Subcutaneous abdominal adipose tissue (tissue), 5 donors: ENCODE results near the gene LUC7L2.
"Not testable (repeated sequence)": the region's sequence is repeated elsewhere in the genome, so short reads cannot be mapped to it uniquely, and the experiment has no call there.

Experiments used
- H3K27ac ChIP-seq: one replicate; pipeline ENCODE4 v1.7.0; 2013; ENCODE audit warnings: low read depth, mild to moderate bottlenecking, inconsistent platforms, low read length, moderate library complexity
- H3K27me3 ChIP-seq, 5 donors: one replicate each; pipeline ENCODE4 v1.7.0; 2013; ENCODE audit warnings: low read length in 5 of 5, inconsistent platforms in 1 of 5; ENCODE audit not compliant: control insufficient read depth in 5 of 5, insufficient read depth in 4 of 5
- H3K36me3 ChIP-seq, 5 donors: one replicate each; pipeline ENCODE4 v1.7.0; 2013; ENCODE audit warnings: low read length in 5 of 5; ENCODE audit not compliant: control insufficient read depth in 5 of 5, insufficient read depth in 5 of 5
- H3K4me1 ChIP-seq, 5 donors: one replicate each; pipeline ENCODE4 v1.7.0; 2013; ENCODE audit warnings: low read length in 5 of 5, mild to moderate bottlenecking in 3 of 5, moderate library complexity in 1 of 5; ENCODE audit not compliant: control insufficient read depth in 5 of 5, insufficient read depth in 5 of 5
- H3K4me3 ChIP-seq, 5 donors: one replicate each; pipeline ENCODE4 v1.7.0; 2013; ENCODE audit warnings: low read length in 5 of 5, low read depth in 1 of 5
- H3K9ac ChIP-seq, 5 donors: one replicate each; pipeline ENCODE4 v1.7.0; 2013; ENCODE audit warnings: low read length in 5 of 5, mild to moderate bottlenecking in 4 of 5, moderate library complexity in 3 of 5
- H3K9me3 ChIP-seq, 5 donors: one replicate each; pipeline ENCODE4 v1.7.0; 2013; ENCODE audit warnings: low read length in 5 of 5; ENCODE audit not compliant: control insufficient read depth in 5 of 5
- donor health status: healthy.
- donor health status: healthy.
- donor health status: healthy.
- donor health status: healthy.
- donor health status: healthy.

LUC7L2 gene

DNA sequence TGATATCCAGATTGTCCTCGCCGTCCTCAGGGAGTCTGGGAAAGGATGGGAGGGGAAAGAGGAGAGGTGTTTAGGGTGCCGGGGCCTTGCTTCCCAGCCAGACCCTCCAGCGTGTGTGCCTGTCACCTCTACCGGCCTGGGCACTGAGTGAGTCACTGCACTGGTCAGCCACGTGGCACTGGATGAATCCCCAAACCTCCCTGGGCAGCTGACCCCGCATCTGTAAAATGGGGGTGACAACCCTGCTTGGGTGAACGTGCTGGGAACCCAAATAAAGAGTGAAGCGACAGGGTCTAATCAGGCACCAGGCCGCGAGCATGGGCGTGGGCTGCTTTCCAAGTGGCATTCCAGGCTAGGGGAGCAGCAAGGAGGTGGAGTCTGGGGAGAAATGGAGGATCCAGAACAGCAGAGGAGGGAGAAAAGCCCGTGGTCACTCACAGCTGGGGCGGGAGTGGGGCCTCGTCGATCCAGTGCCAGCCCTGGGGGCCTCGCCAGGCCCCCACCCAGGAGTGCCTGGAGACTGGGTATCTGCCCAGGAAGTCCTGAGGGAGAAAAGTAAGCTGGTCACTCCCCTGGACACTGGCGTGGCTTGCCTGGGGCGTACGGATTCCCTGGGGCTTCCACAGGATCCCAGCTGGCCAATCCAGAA is 94.1 kb downstream of the LUC7L2 start:
- Histone ChIP-seq H3K27ac (no peak overlapping the region), H3K4me3 (no peak overlapping the region), H3K27me3 (peaks cover 0 to 2% (median 0%) of the 10 kb centered on the region in 5 donors), H3K36me3 (no peaks in the 10 kb centered on the region), H3K9ac (no peak overlapping the region), H3K9me3 (peaks cover 0 to 6% (median 0%) of the 10 kb centered on the region in 5 donors), H3K4me1 (no peaks in the 10 kb centered on the region)

DNA sequence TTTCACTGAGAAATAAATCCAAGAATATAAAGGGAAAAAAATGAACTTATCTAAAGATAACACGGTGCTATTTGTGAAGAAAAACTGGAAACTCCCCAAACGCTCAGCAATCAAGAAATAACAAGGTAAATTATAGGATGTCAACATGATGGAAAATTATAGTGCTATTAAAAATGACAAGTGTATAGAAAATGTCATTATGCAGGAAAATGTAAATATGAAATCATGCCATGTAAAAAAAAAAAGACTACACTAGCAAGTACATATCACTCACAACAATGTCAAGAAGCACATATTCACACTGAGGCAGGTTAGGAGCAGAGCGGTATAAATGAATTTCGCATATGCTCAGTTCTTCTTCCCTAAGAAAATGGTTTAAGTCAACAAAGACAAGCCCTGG is 96.1 kb downstream of the LUC7L2 start:
- Histone ChIP-seq H3K27me3 (peaks cover 0 to 2% (median 0%) of the 10 kb centered on the region in 5 donors), H3K9me3 (peaks cover 0 to 4% (median 0%) of the 10 kb centered on the region in 5 donors), H3K4me3 (no peak overlapping the region), H3K4me1 (no peaks in the 10 kb centered on the region), H3K36me3 (no peaks in the 10 kb centered on the region), H3K27ac (no peak overlapping the region), H3K9ac (no peak overlapping the region)

DNA sequence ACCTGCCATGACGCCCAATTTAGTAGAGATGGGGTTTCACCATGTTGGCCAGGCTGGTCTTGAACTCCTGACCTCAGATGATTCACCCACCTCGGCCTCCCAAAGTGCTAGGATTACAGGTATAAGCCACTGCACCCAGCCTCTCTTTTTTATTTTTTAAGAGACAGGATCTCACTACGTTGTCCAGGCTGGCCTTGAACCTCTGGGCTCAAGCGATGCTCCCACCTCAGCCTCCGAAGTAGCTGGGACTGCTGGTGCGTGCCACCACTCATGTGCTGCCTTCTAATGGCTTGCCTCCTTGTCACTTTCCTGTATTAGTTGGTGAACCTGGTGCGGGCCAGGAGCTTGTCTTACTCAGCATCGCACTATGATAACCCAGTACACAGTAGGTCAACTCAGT is 96.8 kb downstream of the LUC7L2 start:
- Histone ChIP-seq H3K4me1 (no peaks in the 10 kb centered on the region), H3K27me3 (peaks cover 0 to 2% (median 0%) of the 10 kb centered on the region in 5 donors), H3K27ac (no peak overlapping the region), H3K4me3 (no peak overlapping the region), H3K9me3 (no peaks in the 10 kb centered on the region), H3K9ac (no peak overlapping the region), H3K36me3 (no peaks in the 10 kb centered on the region)

DNA sequence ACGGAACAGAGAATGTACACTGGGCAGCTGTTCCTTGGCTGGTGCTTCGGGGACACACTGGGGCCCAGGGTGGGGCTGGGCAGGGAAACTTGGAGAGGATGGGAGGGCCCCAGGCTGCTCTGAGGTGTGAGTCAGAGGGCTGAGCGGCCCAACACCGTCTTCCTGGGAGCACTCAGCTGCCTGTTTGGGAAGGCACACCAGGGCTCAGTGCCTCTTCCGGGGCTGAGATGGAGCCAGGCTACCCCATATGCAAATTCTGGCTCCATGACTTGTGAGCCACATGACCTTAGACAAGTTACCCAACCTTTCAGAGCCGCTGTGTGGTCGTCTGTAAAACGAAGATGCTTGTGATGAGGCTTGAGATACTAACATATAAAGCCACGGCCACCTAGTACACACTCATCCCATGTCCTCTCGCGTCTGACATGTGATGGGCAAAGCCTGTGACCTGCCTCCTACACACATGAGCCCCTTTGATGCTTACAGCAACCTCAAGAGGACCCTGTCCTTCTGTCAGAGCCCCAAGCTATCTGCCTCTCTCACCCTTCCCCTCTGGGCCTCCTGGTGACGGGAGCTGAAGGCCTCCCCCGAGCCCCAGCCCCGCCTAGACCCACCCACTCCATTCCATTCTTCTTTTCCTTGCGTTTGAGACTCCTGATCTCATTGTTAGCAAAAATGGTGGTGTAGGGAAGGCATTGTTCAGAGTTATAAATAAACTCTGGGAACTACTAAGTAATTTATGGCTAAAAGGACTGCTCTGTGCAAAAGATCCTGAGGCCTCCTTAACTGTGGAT is 97.7 kb downstream of the LUC7L2 start:
- Histone ChIP-seq H3K27ac (no peak overlapping the region), H3K27me3 (peaks cover 0 to 2% (median 0%) of the 10 kb centered on the region in 5 donors), H3K4me1 (no peaks in the 10 kb centered on the region), H3K9ac (no peak overlapping the region), H3K4me3 (no peak overlapping the region), H3K36me3 (no peaks in the 10 kb centered on the region), H3K9me3 (no peaks in the 10 kb centered on the region)

DNA sequence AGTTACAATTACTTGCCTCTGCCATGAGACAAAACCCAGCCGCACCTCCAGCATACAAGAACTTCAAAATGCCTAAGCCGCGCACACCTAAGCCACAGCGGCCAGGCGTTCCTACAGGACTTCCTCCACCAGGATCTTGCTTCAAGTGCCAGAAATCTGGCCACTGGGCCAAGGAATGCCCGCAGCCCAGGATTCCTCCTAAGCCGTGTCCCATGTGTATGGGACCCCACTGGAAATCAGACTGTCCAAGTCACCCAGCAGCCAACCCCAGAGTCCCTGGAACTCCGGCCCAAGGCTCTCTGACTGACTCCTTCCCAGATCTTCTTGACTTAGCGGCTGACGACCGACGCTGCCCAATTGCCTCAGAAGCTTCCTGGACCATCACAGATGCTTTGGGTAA is 103.7 kb downstream of the LUC7L2 start:
- not testable (repeated sequence) for H3K4me1 ChIP-seq, H3K27me3 ChIP-seq, H3K9ac ChIP-seq, H3K36me3 ChIP-seq, H3K4me3 ChIP-seq, H3K9me3 ChIP-seq, H3K27ac ChIP-seq

DNA sequence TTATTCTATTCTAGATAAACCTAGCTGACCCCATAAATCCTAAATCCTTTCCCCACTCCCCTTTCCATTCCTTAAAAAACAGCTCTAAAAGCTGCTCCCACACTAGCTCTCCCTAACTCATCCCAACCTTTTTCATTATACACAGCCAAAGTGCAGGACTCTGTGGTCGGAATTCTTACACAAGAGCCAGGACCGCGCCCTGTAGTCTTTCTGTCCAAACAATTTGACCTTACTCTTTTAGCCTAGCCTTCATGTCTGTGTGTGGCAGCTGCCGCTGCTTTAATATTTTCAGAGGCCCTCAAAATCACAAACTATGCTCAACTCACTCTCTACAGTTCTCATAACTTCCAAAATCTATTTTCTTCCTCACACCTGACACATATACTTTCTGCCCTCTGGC is 104.8 kb downstream of the LUC7L2 start:
- H3K36me3 ChIP-seq, H3K9me3 ChIP-seq, H3K9ac ChIP-seq, H3K4me3 ChIP-seq, H3K27me3 ChIP-seq, H3K4me1 ChIP-seq, H3K27ac ChIP-seq: not testable (repeated sequence)

DNA sequence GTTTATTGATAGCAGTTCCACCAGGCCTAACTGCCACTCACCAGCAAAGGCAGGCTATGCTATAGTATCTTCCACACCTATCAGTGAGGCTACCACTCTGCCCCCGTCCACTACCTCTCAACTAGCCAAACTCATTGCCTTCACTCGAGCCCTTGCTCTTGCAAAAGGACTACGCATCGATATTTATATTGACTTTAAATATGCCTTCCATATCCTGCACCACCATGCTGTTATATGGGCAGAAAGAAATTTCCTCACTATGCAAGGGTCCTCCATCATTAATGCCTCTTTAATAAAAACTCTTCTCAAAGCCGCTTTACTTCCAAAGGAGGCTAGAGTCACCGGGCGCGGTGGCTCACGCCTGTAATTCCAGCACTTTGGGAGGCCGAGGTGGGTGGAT is 105.4 kb downstream of the LUC7L2 start:
- not testable (repeated sequence) for H3K4me1 ChIP-seq, H3K9ac ChIP-seq, H3K4me3 ChIP-seq, H3K27me3 ChIP-seq, H3K9me3 ChIP-seq, H3K36me3 ChIP-seq, H3K27ac ChIP-seq

DNA sequence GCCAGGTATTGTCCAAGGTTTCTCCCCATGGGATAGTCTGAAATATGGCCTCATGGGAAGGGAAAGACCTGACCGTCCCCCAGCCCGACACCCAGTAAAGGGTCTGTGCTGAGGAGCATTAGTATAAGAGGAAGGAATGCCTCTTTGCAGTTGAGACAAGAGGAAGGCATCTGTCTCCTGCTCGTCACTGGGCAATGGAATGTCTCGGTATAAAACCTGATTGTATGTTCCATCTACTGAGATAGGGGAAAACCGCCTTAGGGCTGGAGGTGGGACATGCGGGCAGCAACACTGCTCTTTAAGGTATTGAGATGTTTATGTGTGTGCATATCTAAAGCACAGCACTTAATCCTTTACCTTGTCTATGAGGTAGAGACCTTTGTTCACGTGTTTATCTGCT is 108.0 kb downstream of the LUC7L2 start:
- H3K9ac ChIP-seq, H3K4me1 ChIP-seq, H3K4me3 ChIP-seq, H3K27ac ChIP-seq, H3K27me3 ChIP-seq, H3K36me3 ChIP-seq, H3K9me3 ChIP-seq: not testable (repeated sequence)

DNA sequence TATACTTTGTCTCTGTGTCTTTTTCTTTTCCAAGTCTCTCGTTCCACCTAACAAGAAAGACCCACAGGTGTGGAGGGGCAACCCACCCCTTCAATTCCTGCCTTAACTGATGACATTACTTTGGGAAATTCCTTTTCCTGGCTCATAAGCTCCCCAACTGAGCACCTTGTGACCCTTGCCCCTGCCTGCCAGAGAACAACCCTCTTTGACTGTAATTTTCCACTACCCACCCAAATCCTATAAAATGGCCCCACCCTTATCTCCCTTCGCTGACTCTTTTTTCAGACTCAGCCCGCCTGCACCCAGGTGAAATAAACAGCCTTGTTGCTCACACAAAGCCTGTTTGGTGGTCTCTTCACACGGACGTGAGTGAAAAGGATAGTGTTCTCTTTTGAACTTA is 108.6 kb downstream of the LUC7L2 start:
- not testable (repeated sequence) for H3K36me3 ChIP-seq, H3K9me3 ChIP-seq, H3K27me3 ChIP-seq, H3K4me1 ChIP-seq, H3K27ac ChIP-seq, H3K9ac ChIP-seq, H3K4me3 ChIP-seq

DNA sequence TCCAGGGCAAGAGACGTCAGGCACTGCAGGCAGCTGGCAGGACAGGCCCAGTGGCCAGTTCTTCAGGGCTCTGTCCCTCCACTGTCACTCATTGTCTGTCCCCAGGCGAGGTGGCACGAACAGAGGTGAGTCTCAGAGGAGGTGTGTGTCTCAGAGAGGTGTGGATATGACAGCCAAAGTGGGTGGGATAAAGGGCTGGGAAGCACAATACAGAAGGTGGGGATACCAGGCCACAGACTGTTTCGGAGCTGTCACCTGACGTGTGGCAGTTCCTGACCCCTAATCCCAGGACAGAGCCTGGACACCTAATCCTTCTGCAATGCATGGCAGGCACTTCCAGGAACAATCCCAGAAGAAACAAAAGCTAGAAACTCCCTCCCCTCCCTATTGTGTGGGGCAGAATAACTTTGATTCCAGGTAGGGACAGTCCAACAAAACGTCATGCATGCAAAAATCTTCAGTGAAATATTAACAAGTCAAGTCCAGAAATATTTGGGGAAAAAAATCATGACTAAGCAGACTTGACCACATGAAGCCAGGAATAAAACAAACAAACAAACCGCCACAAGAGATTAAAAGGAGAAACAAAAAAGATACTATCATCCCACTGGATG is 112.2 kb downstream of the LUC7L2 start:
- Histone ChIP-seq H3K4me3 (no peak overlapping the region), H3K27me3 (no peaks in the 10 kb centered on the region), H3K4me1 (no peaks in the 10 kb centered on the region), H3K36me3 (no peaks in the 10 kb centered on the region), H3K9ac (no peak overlapping the region), H3K27ac (no peak overlapping the region), H3K9me3 (peaks cover 0 to 8% (median 3%) of the 10 kb centered on the region in 5 donors)
